Neural progenitor cell (in vitro differentiated cells): ENCODE measurements around the gene SMAP1. TPM values are rescaled to one million over a fixed set of nuclear protein-coding genes. Genes with fewer than 3 reads are reported as not detected.

Experiments used
- DNase-seq: peaks from one replicate; pipeline ENCODE4 v3.0.0-alpha.2; 2016; ENCODE audit warnings: low spot score
- H2AFZ ChIP-seq: fragments of 200-600 bp; sonication (generic); replicated peaks from 2 replicates; pipeline ENCODE4 v1.6.1; 2016; ENCODE audit warnings: antibody characterized with exemption
- H3F3A ChIP-seq: fragments of 200-600 bp; sonication (generic); 2 replicates; pipeline ENCODE4 v1.6.1; 2016; ENCODE audit warnings: antibody characterized with exemption, low read depth
- H3K27ac ChIP-seq: fragments of 200-600 bp; sonication (generic); 2 replicates; pipeline ENCODE4 v1.5.1; 2016; ENCODE audit warnings: mild to moderate bottlenecking
- H3K27me3 ChIP-seq: fragments of 200-600 bp; sonication (generic); 2 replicates; pipeline ENCODE4 v1.6.1; 2016; ENCODE audit warnings: mild to moderate bottlenecking, moderate library complexity
- H3K36me3 ChIP-seq: fragments of 200-600 bp; sonication (generic); 2 replicates; pipeline ENCODE4 v1.5.1; 2016
- H3K4me1 ChIP-seq: fragments of 200-600 bp; sonication (generic); 2 replicates; pipeline ENCODE4 v1.6.1; 2016; ENCODE audit warnings: mixed run types
- H3K4me2 ChIP-seq: fragments of 200-600 bp; sonication (generic); 2 replicates; pipeline ENCODE4 v1.6.1; 2016
- H3K4me3 ChIP-seq: fragments of 200-600 bp; sonication (generic); 2 replicates; pipeline ENCODE4 v1.5.1; 2016
- H3K79me2 ChIP-seq: fragments of 200-600 bp; sonication (generic); 2 replicates; pipeline ENCODE4 v1.6.1; 2016; ENCODE audit warnings: low read depth
- H3K9ac ChIP-seq: fragments of 200-600 bp; sonication (generic); 2 replicates; pipeline ENCODE4 v1.6.1; 2016
- H3K9me3 ChIP-seq: fragments of 200-600 bp; sonication (generic); 2 replicates; pipeline ENCODE4 v1.5.1; 2016; ENCODE audit warnings: low read depth
- H4K20me1 ChIP-seq: fragments of 200-600 bp; sonication (generic); 2 replicates; pipeline ENCODE4 v1.6.1; 2016; ENCODE audit warnings: low read depth
- H3K27ac Mint-ChIP-seq: 3 replicates; pipeline ENCODE4 v1.8.0; 2021; ENCODE audit warnings: mixed read lengths
- H3K27me3 Mint-ChIP-seq: 2 replicates; pipeline ENCODE4 v1.8.0; 2022; ENCODE audit warnings: low read depth, mild to moderate bottlenecking, inconsistent platforms, moderate library complexity, mixed read lengths; ENCODE audit not compliant: insufficient read depth
- H3K36me3 Mint-ChIP-seq: 3 replicates; pipeline ENCODE4 v1.8.0; 2021; ENCODE audit warnings: mixed read lengths
- H3K4me1 Mint-ChIP-seq: 3 replicates; pipeline ENCODE4 v1.8.0; 2021; ENCODE audit warnings: mixed read lengths
- H3K4me3 Mint-ChIP-seq: 3 replicates; pipeline ENCODE4 v1.8.0; 2021; ENCODE audit warnings: mild to moderate bottlenecking, moderate library complexity, mixed read lengths
- H3K9me3 Mint-ChIP-seq: 3 replicates; pipeline ENCODE4 v1.8.0; 2020; ENCODE audit warnings: mixed read lengths
- EZH2 ChIP-seq: fragments of 200-600 bp; sonication (generic); IDR thresholded peaks from 2 replicates; pipeline ENCODE4 v1.6.1; 2017; ENCODE audit warnings: antibody characterized with exemption, mild to moderate bottlenecking, moderate library complexity
- EZH2phosphoT487 ChIP-seq: fragments of 200-600 bp; sonication (generic); IDR thresholded peaks from 2 replicates; pipeline ENCODE4 v1.6.1; 2017; ENCODE audit warnings: antibody characterized with exemption
- total RNA-seq: library from RNA; depleted of rRNA; stranded (reverse); fragments of >200 nt; gene quantifications from 2 replicates; pipeline ENCODE4 v1.2.3, GENCODE V29; 2015; ENCODE audit warnings: low replicate concordance
- TF ChIP-seq, protein P1 (sequence below): fragments of 200-600 bp; sonication (generic); IDR thresholded peaks from 2 replicates; pipeline ENCODE4 v1.5.1; 2017; ENCODE audit warnings: antibody characterized with exemption, mild to moderate bottlenecking

Gene SMAP1
- total RNA-seq, 1 donor from 2014 or later: 36.5 TPM

DNA sequence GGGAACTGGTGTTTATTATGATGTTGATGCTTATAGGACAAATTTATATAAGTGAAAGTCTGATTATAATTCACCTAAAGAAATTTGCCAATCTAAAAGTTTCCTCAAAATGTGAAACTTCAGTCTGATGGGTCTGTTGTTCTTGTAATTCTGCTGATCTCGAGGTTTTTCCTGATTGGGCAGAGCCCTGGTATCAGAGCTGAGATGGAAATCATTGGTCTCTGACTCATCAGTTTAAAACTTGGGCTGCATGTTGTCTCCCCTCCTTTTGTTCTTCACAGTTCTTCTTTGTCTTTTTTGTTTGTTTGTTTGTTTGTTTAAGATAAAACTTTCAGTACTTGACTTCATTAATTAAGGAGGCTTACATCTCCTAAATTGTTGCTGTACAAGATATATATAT, 5.9 kb downstream of the SMAP1 start:
- Histone ChIP-seq H3F3A (peaks cover 8% of the 10 kb centered on the region), H2AFZ (no peak overlapping the region), H3K79me2 (peaks cover 82% of the 10 kb centered on the region), H3K27me3 (no peaks in the 10 kb centered on the region), H3K9me3 (no peaks in the 10 kb centered on the region), H3K4me2 (no peak overlapping the region), H4K20me1 (peaks cover 9% of the 10 kb centered on the region), H3K27ac (no peak overlapping the region), H3K36me3 (no peaks in the 10 kb centered on the region), H3K9ac (no peak overlapping the region), H3K4me1 (peaks cover 17% of the 10 kb centered on the region), H3K4me3 (no peak overlapping the region)
- DNase-seq: no peak
- Mint-ChIP-seq H3K27me3 (peaks cover 3% of the 10 kb centered on the region), H3K36me3 (no peaks in the 10 kb centered on the region), H3K9me3 (peaks cover 9% of the 10 kb centered on the region), H3K27ac (no peak overlapping the region), H3K4me1 (peaks cover 23% of the 10 kb centered on the region), H3K4me3 (no peak overlapping the region)
- TF ChIP-seq EZH2phosphoT487 (no peak), EZH2 (no peak)
- TF ChIP-seq, protein P1, sequence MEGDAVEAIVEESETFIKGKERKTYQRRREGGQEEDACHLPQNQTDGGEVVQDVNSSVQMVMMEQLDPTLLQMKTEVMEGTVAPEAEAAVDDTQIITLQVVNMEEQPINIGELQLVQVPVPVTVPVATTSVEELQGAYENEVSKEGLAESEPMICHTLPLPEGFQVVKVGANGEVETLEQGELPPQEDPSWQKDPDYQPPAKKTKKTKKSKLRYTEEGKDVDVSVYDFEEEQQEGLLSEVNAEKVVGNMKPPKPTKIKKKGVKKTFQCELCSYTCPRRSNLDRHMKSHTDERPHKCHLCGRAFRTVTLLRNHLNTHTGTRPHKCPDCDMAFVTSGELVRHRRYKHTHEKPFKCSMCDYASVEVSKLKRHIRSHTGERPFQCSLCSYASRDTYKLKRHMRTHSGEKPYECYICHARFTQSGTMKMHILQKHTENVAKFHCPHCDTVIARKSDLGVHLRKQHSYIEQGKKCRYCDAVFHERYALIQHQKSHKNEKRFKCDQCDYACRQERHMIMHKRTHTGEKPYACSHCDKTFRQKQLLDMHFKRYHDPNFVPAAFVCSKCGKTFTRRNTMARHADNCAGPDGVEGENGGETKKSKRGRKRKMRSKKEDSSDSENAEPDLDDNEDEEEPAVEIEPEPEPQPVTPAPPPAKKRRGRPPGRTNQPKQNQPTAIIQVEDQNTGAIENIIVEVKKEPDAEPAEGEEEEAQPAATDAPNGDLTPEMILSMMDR: no peak

DNA sequence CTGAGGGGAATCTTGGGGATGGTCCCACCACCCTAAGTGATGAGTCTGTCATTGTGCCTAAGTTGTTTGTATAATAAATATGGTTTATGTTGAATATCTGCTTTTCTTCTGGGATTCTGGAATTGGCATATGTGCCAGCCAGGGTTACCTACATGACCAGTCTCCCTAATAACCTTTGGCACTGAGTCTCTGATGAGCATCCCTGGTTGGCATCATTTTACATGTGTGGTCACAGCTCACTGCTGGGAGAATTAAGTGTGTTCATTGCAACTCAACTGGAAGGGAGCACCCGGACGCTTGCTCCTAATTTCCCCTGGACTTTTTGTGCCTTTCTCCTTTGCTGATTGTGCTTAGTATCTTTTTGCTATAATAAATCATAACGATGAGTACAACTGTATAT, 8.1 kb downstream of the SMAP1 start:
- H3K4me1 Mint-ChIP-seq: peaks cover 8% of the 10 kb centered on the region
- H3K27me3 ChIP-seq: no peaks in the 10 kb centered on the region
- DNase-seq: no peak
- H4K20me1 ChIP-seq: no peaks in the 10 kb centered on the region
- no peaks in the 10 kb centered on the region for H3K9me3 ChIP-seq
- TF ChIP-seq EZH2phosphoT487: no peak
- no peak for TF ChIP-seq EZH2
- TF ChIP-seq, protein P1: no peak
- H3K27me3 Mint-ChIP-seq: peaks cover 2% of the 10 kb centered on the region
- peak overlapping the region; percentile 72 for H3K27ac Mint-ChIP-seq
- H3K4me2 ChIP-seq: no peak overlapping the region
- H3K79me2 ChIP-seq: peaks cover 68% of the 10 kb centered on the region
- H2AFZ ChIP-seq: no peak overlapping the region
- H3K4me3 Mint-ChIP-seq: no peak overlapping the region
- no peaks in the 10 kb centered on the region for H3F3A ChIP-seq
- H3K36me3 Mint-ChIP-seq: no peaks in the 10 kb centered on the region
- H3K27ac ChIP-seq: no peak overlapping the region
- H3K9me3 Mint-ChIP-seq: peaks cover 9% of the 10 kb centered on the region
- no peak overlapping the region for H3K4me3 ChIP-seq
- peaks cover 9% of the 10 kb centered on the region for H3K4me1 ChIP-seq
- no peaks in the 10 kb centered on the region for H3K36me3 ChIP-seq
- no peak overlapping the region for H3K9ac ChIP-seq

DNA sequence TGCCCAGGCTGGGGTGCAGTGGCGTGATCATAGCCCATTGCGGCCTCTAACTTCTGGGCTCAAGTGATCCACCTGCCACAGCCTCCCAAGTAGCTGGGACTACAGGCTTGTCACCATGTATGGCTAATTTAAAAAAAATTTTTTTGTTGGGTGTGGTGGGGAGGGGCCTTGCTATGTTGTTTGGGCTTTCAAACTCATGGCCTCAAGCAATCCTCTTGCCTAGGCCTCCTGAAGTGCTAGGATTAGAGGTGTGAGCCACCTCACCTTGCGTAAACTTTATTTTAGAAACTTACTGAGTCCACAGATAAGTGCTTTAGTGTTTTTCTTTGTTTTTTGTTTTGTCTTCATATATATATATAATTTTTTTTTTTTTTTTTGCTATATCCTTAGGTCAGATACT, 9.1 kb downstream of the SMAP1 start:
- peaks cover 9% of the 10 kb centered on the region for H3K9me3 Mint-ChIP-seq
- Histone ChIP-seq H3K4me1 (peaks cover 9% of the 10 kb centered on the region), H3K27ac (no peak overlapping the region), H3K4me2 (no peak overlapping the region), H3F3A (no peaks in the 10 kb centered on the region), H3K79me2 (peaks cover 69% of the 10 kb centered on the region), H3K27me3 (no peaks in the 10 kb centered on the region), H3K9me3 (no peaks in the 10 kb centered on the region), H4K20me1 (no peaks in the 10 kb centered on the region), H3K9ac (no peak overlapping the region), H3K36me3 (no peaks in the 10 kb centered on the region), H2AFZ (no peak overlapping the region), H3K4me3 (no peak overlapping the region)
- DNase-seq: no peak
- TF ChIP-seq, protein P1: no peak
- TF ChIP-seq EZH2 (no peak), EZH2phosphoT487 (no peak)
- H3K4me1 Mint-ChIP-seq: peaks cover 6% of the 10 kb centered on the region
- H3K36me3 Mint-ChIP-seq: no peaks in the 10 kb centered on the region
- no peak overlapping the region for H3K27ac Mint-ChIP-seq
- peaks cover 2% of the 10 kb centered on the region for H3K27me3 Mint-ChIP-seq
- H3K4me3 Mint-ChIP-seq: no peak overlapping the region
